ENCODE results near the gene TATDN2.

GRCh38 chr3:10242182-10243065, 5.8 kb upstream of the TATDN2 start:
- TF ChIP-seq CTCF (IDR thresholded peaks at IDR 0.05 in 8 of 11, conservative IDR thresholded peaks at IDR 0.05 in 3 of 11) (no peak), POLR2AphosphoS5 (IDR thresholded peaks at IDR 0.05) (peak in 1 of 3 donors; percentile 53), POLR2A (IDR thresholded peaks at IDR 0.05) (no peak)

Data from spleen (tissue), 7 donors.